Thoracic aorta (tissue), 2 donors: Measurements from ENCODE around the gene SLC9A7. TPM values are rescaled to one million over a fixed set of nuclear protein-coding genes. Genes with fewer than 3 reads are reported as not detected.

Source experiments
- ATAC-seq: fragments of 150-250 bp; one replicate; pipeline ENCODE4 v1.8.0; 2017; ENCODE audit warnings: low read depth; ENCODE audit not compliant: insufficient number of reproducible peaks, low FRiP score
- DNase-seq: peaks from one replicate; pipeline ENCODE4 v3.0.0-alpha.2; 2020; ENCODE audit warnings: low spot score
- H3K27ac ChIP-seq, 2 donors: fragments of 200-600 bp; sonication (generic); 1 replicate in 1 of 2; 2 replicates in 1 of 2; pipeline ENCODE4 v1.5.1; 2016; ENCODE audit warnings: mild to moderate bottlenecking in 2 of 2, moderate library complexity in 2 of 2
- H3K27me3 ChIP-seq: fragments of 200-600 bp; sonication (generic); replicated peaks from 2 replicates; pipeline ENCODE4 v1.6.0; 2016; ENCODE audit warnings: mild to moderate bottlenecking; ENCODE audit not compliant: insufficient read depth
- H3K36me3 ChIP-seq: fragments of 200-600 bp; sonication (generic); one replicate; pipeline ENCODE4 v1.5.1; 2016
- H3K4me1 ChIP-seq, 2 donors: fragments of 200-600 bp; sonication (generic); 1 replicate in 1 of 2; 2 replicates in 1 of 2; pipeline versions ENCODE4 v1.5.1 to v1.6.0; 2016; ENCODE audit warnings: low read depth in 2 of 2, mild to moderate bottlenecking in 1 of 2; ENCODE audit not compliant: control insufficient read depth in 1 of 2
- H3K4me3 ChIP-seq: fragments of 200-600 bp; sonication (generic); 2 replicates; pipeline ENCODE4 v1.5.1; 2016; ENCODE audit warnings: mild to moderate bottlenecking
- H3K9me3 ChIP-seq: fragments of 200-600 bp; sonication (generic); 2 replicates; pipeline ENCODE4 v1.5.1; 2016
- total RNA-seq, 2 donors: library from RNA; depleted of rRNA; stranded (reverse); fragments of >200 nt; gene quantifications; one replicate each; pipeline versions ENCODE4 v1.1.0 to v1.2.3, GENCODE V29; 2016
- TF ChIP-seq, protein P1 (sequence below): fragments of 200-600 bp; sonication (generic); IDR thresholded peaks from one replicate; pipeline ENCODE4 v1.5.1; 2019; ENCODE audit warnings: antibody characterized with exemption

SLC9A7 gene
- total RNA-seq, 2 donors from 2014 or later: 6.7 to 12.2 TPM

DNA sequence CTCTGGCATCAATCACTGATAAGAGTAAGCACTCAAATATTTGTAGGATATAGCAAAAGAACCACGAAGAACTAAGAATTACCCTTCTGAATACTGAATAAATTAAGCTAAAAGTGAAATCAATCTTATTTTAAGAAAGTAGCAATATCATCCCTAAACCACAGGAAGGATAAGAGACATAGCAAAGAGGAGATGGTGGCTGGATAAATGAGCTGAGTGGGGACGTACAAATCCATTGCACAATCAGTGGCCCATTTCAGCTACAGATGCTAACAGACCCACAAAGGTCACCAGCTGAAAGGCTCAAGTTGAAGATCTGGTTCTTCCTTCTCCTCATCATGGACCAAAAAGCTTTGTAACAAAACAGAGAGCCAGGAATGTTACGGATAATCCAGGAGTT, 77.1 kb downstream of the SLC9A7 start:
- Histone ChIP-seq H3K36me3 (no peaks in the 10 kb centered on the region), H3K4me1 (no peaks in the 10 kb centered on the region), H3K9me3 (no peaks in the 10 kb centered on the region), H3K27me3 (no peaks in the 10 kb centered on the region), H3K4me3 (no peak overlapping the region), H3K27ac (no peak overlapping the region)
- DNase-seq (no peak), ATAC-seq (no peak)
- TF ChIP-seq, protein P1, sequence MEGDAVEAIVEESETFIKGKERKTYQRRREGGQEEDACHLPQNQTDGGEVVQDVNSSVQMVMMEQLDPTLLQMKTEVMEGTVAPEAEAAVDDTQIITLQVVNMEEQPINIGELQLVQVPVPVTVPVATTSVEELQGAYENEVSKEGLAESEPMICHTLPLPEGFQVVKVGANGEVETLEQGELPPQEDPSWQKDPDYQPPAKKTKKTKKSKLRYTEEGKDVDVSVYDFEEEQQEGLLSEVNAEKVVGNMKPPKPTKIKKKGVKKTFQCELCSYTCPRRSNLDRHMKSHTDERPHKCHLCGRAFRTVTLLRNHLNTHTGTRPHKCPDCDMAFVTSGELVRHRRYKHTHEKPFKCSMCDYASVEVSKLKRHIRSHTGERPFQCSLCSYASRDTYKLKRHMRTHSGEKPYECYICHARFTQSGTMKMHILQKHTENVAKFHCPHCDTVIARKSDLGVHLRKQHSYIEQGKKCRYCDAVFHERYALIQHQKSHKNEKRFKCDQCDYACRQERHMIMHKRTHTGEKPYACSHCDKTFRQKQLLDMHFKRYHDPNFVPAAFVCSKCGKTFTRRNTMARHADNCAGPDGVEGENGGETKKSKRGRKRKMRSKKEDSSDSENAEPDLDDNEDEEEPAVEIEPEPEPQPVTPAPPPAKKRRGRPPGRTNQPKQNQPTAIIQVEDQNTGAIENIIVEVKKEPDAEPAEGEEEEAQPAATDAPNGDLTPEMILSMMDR: no peak

GRCh38 chrX:46678232-46678631, 80.7 kb downstream of the SLC9A7 start:
- ATAC-seq (no peak), DNase-seq (no peak)
- H3K4me1 ChIP-seq: no peaks in the 10 kb centered on the region
- no peak overlapping the region for H3K27ac ChIP-seq
- H3K4me3 ChIP-seq: no peak overlapping the region
- TF ChIP-seq, protein P1: no peak
- H3K9me3 ChIP-seq: no peaks in the 10 kb centered on the region
- H3K36me3 ChIP-seq: no peaks in the 10 kb centered on the region
- no peaks in the 10 kb centered on the region for H3K27me3 ChIP-seq

GRCh38 chrX:46676399-46677356, 82.2 kb downstream of the SLC9A7 start:
- Histone ChIP-seq H3K9me3 (no peaks in the 10 kb centered on the region), H3K27me3 (no peaks in the 10 kb centered on the region), H3K4me3 (no peak overlapping the region), H3K27ac (no peak overlapping the region), H3K36me3 (no peaks in the 10 kb centered on the region), H3K4me1 (no peaks in the 10 kb centered on the region)
- no peak for ATAC-seq
- TF ChIP-seq, protein P1: no peak
- DNase-seq: no peak

DNA sequence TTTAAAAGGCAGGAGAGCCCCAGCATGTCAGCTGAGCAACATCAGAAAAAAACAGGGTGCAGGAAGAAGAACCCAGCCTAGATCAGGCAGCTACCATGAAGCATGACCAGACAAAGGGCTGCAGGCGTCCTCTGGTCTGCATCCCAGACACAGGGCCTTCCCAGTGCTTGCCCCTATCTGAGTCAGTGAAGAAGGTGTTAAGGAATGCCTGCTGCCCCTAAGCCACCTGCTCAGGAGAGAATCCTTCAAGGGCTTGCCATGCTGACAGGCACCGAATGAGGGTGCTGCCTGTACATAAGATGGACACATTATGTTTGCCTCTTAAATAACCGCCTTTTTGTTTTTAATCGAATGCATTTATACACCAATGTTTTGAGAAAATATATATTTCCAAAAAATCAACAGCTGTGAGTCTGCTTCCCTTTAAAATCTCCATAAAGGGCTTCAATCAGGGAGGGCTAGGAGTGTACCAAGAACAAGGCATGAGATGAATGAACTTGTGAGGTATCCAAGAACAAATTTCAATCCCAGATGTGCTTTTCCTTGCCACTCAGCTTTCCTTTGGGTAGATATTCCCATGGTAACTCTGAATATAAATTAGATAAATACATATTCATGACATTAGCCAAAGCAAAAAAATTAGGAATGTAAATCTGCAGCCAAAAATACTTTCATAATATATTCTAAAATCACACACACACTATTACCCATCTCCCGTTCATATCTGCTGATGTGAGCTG, 85.1 kb downstream of the SLC9A7 start:
- H3K36me3 ChIP-seq: no peaks in the 10 kb centered on the region
- H3K27me3 ChIP-seq: no peaks in the 10 kb centered on the region
- no peaks in the 10 kb centered on the region for H3K9me3 ChIP-seq
- DNase-seq (no peak), ATAC-seq (no peak)
- H3K4me3 ChIP-seq: no peak overlapping the region
- TF ChIP-seq, protein P1: no peak
- H3K27ac ChIP-seq: no peak overlapping the region
- H3K4me1 ChIP-seq: no peaks in the 10 kb centered on the region

DNA sequence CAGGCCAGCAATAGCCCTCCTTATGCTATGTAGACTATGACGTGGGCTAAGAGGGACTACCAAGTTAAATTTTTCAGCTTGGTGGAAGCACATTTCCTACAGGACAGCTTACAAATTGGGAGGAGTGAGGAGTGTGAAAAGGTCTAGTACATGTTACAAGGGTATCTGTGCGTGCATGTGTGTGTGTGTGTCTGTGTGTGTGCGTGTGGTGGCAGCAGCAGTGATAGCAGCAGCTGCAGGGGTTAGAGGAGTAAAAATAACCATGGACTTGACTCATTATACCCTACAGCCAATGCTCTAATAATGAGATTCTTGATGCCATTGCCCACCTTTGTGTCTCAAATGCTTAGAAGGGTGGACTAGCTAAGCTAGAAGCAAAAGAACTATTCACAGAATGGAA, 88.6 kb downstream of the SLC9A7 start:
- no peaks in the 10 kb centered on the region for H3K9me3 ChIP-seq
- H3K36me3 ChIP-seq: no peaks in the 10 kb centered on the region
- no peaks in the 10 kb centered on the region for H3K4me1 ChIP-seq
- TF ChIP-seq, protein P1: no peak
- no peak for DNase-seq
- H3K4me3 ChIP-seq: no peak overlapping the region
- no peak for ATAC-seq
- no peaks in the 10 kb centered on the region for H3K27me3 ChIP-seq
- no peak overlapping the region for H3K27ac ChIP-seq
